Amniotic epithelial cell (primary cell): Measurements from ENCODE around the gene KCTD21.

Experiments used
- DNase-seq: peaks from one replicate; pipeline ENCODE4 v3.0.0-alpha.2; 2010; ENCODE audit warnings: low read depth

Gene KCTD21

GRCh38 chr11:78139422-78140391 is 48.7 kb downstream of the KCTD21 start, which contains the start of gene ALG8:
Gene ALG8, minus strand, starts transcription at chr11:78139626. Its CDS starts 38 bp downstream, at chr11:78139588.
- DNase-seq = peak; percentile 94

- peak; percentile 65 for DNase-seq
These were observed 49.6 kb downstream of the KCTD21 start for GRCh38 chr11:78138694-78139421.

GRCh38 chr11:78138291-78138690 is 50.1 kb downstream of the KCTD21 start:
- no peak for DNase-seq

GRCh38 chr11:78132475-78132874 is 56.0 kb downstream of the KCTD21 start:
- DNase-seq = no peak

- DNase-seq = peak; percentile 37
These were observed 56.5 kb downstream of the KCTD21 start for GRCh38 chr11:78131956-78132355.

GRCh38 chr11:78127403-78127802 is 61.0 kb downstream of the KCTD21 start:
- DNase-seq = no peak
